GM18909 (cell line): ENCODE data around the gene FCGR1A.
A peak's percentile ranks its signal among the peaks of the same experiment; 100 is the strongest.
"Not testable (repeated sequence)": the region's sequence is repeated elsewhere in the genome, so short reads cannot be mapped to it uniquely, and the experiment has no call there.

Experiments used
- ATAC-seq: cut with Tn5 transposase; IDR thresholded peaks from one replicate; pipeline ENCODE4 v1.9.1; 2021; ENCODE audit warnings: mild to moderate bottlenecking; ENCODE audit not compliant: unreplicated experiment, poor library complexity

The FCGR1A gene

GRCh38 chr1:149782600-149782999 lies at the start of gene FCGR1A:
Gene FCGR1A, plus strand, starts transcription at chr1:149782694. Its CDS starts 50 bp downstream, at chr1:149782744.
- ATAC-seq: not testable (repeated sequence)

- ATAC-seq: not testable (repeated sequence)
These were observed 49.7 kb upstream of the FCGR1A start for GRCh38 chr1:149732781-149733180.

DNA sequence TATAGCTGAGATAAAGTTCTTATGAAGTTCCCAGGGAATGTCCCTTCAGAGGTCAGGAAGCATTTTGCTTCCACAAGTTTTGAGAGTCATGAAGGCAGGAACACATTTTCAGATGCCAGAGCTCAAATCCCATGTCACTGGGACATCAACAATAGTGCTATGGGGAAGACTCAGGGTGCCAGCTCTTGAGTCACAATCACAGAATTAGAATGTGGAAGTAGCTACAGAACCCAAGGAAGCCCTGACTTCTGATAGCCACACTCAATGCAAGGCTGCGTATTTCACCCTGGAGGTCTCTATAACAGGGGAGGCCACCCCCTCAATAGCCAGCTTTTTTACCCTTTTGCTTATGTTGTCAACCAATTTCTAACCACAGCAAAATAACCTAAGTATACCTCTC lies 47.8 kb upstream of the FCGR1A start:
- ATAC-seq: not testable (repeated sequence)

DNA sequence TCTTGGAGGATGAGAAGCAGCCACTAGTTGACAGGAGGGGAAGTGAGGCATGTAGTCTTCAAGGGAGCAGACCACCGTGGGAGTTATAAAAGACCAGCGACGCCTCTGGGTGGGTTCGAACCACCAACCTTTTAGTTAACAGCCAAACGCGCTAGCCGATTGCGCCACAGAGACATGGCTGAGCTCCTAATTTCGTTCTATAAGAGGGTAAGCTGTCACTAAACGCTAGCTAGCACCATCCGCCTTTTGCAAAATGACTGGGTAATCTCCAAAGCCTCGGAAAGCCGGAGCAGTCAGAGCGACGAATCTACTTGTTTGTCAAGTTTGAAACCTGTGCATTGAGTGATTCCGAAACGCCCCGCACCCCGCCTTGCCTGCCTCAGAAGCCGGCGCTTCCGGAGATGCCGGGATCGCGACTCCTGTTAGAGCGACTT lies 42.3 kb upstream of the FCGR1A start:
- not testable (repeated sequence) for ATAC-seq

GRCh38 chr1:149740590-149741230 lies 41.8 kb upstream of the FCGR1A start:
- not testable (repeated sequence) for ATAC-seq

- ATAC-seq: not testable (repeated sequence)
These were observed 40.6 kb upstream of the FCGR1A start for GRCh38 chr1:149741914-149742313.

DNA sequence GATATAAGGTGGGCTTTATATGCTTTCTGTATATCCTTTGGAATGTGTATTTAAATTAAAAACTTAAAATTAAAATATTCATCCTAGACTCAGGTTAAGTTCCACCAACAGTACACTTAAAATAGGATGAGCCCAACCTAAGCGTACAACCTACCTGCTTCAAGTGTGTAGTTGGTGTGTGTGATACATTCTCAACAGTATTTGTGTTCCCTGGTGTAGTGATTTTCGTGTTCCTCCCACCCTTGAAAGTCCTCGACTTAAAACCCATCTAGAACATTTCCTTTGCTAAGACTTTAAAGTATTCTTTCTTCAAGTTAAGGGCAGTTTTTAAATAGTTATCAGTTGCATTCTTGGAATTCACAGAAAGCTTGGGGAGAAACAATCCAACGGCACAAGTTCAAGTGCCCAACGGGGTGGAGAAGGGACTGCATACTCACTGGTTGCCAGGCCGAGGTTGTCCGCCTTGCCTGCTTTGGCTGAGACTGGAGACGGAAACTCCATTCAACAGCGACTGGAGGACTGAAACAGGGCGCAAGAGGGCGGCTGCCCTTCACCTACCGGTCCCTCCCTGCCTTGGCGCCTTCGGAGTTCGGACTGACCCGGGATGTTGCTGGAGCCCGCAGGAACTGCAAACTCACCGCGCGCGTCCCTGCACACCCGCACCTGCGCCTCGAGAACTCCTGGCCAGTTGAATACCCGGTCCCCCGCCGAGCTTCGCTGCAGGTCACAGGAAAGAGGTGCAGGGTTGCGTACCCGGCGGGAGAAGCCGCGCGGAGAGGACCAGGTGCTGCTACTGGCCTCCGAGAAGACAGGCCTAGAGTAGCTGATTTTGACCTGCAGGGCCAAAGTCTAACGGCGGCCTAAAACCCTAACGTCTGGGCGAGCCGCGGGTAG lies 35.8 kb upstream of the FCGR1A start:
- not testable (repeated sequence) for ATAC-seq

DNA sequence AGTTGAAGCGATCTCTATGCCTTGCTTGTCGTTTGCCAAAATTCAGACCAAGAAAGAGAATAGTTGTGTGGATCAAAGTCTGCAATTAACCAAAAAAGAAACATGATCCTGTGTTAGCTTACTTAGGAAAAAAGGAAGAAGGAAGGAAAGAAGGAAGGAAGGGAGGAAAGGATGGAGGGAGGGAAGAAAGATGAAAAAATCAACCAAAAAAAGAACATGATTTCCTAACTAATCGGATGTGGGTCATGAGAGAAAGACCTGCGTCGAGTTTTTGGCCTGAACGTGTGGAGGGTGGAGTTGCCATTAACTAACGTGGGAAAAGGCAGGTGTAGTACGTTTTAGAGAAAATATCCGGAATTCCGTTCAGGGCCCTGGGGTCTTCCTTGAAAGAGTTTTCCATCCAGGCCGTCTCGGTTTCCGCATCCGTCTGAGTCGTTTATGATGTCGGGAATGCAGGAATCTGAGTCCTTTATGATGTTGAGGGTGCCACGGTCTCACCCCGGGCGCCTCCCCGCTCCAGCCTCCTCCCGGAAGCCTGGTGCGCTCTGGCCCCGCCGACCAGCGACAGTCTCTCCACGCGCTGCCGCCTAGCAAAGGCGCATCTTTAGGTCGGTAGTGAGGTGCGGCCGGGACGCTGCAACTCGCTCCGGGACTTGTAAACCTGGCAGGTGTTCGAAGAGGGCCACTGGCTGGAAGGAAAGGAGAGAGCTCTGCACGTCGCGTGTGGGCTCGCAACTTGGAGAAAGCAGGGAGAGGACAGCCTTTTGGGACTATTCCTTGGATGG lies 34.9 kb upstream of the FCGR1A start:
- not testable (repeated sequence) for ATAC-seq

- ATAC-seq: not testable (repeated sequence)
These were observed 34.4 kb upstream of the FCGR1A start for GRCh38 chr1:149748144-149748500.

- ATAC-seq: not testable (repeated sequence)
These were observed 31.9 kb upstream of the FCGR1A start for GRCh38 chr1:149750562-149750961.

DNA sequence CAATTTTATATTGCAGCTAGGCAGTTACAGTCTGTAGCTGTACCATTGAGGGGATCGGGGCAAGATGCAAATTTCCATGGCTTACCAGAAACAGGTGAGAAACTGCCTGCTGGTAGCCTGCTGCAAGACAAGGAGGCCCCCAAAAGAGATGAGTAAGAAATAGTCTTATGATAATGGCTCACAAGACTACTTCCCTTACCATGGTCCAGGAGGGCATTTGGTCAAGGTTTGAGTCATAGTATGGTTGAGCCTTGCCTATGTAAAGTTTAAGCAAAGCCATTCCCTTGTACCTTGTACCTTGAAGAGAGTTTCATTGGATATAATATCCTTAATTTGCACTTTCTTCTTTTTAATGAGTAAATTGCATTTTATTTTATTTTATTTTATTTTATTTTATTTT lies 30.3 kb upstream of the FCGR1A start:
- not testable (repeated sequence) for ATAC-seq

DNA sequence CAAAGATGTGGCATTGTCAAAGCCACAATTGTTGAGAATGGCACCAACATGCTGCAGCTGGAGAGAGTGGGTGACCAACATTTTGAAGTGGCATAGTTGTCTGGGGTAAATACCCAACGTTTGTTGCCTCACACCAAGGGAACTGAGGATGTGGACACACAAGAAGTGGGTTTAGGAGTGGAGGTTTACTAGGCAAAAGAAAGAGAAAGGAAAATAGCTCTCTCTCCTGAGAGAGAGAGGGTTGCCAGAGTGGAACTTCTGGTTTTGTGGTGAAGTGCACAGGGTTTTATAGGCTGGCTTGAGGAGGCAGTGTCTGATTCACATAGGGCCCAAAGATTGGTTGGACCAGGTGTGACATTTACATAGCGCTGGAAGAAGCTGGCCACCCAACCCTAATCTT lies 29.0 kb upstream of the FCGR1A start:
- not testable (repeated sequence) for ATAC-seq

- not testable (repeated sequence) for ATAC-seq
These were observed 27.2 kb upstream of the FCGR1A start for GRCh38 chr1:149755294-149755693.

- ATAC-seq: not testable (repeated sequence)
These were observed 20.2 kb upstream of the FCGR1A start for GRCh38 chr1:149762294-149762693.

- ATAC-seq: not testable (repeated sequence)
These were observed 18.2 kb upstream of the FCGR1A start for GRCh38 chr1:149764087-149764800.

GRCh38 chr1:149766241-149766640 lies 16.3 kb upstream of the FCGR1A start:
- ATAC-seq: not testable (repeated sequence)

DNA sequence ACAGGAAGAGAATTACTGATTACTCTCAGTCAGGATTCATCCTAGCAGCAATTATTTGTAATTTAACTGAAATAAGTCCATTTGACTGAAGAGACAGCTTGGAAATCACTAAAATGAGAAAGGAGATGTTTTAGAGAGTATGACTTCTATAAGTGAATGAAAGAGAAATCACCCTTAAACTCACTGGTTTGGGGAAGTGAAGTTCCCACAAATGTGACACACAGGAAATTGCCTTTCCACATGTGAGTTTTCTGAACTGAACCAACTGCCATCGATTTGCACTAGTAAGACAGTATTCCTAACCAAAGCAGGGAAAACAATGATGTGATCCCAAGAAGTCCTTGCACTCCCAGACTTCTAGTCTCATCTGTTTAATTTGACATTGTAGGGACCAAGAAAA lies 13.3 kb upstream of the FCGR1A start:
- not testable (repeated sequence) for ATAC-seq

GRCh38 chr1:149770661-149771060 lies 11.8 kb upstream of the FCGR1A start:
- ATAC-seq: not testable (repeated sequence)

DNA sequence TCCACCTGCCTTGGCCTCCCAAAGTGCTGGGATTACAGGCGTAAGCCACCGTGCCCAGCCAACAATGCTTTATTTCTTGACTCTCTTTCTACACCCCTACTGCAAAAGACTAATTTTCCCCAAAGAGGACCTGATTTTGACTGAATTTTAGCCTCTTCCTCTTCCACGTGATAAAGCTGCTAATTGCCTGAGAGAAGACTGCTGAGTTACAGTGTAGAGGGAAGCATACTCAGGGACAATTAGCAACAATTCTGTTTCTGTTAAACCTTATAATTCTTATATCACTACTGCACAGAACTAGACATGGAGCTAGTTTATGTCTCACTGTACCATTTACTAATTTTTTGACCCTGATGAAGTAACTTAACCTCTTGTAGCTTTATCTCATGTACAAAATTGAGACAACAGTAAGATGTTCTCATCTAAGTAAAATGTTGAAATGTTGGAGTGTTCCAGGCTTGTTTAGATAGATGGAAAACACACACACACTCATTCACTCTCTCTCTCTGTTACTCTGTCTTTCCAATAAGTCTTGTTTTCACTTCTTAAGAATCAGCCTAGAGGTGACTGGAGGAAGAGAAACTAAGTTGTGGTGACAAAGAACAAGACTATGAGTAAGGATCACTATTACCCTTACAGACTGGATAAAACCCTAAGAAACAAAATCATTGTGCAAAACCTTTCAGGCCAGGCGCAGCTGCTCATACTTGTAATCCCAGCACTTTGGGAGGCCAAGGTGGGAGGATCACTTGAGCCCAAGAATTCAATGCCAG lies 10.7 kb upstream of the FCGR1A start:
- peak; percentile 83 for ATAC-seq
